GM12892 (cell line): ENCODE results near the gene BHLHE23.

Experiments
- POLR2A ChIP-seq: IDR thresholded peaks from 2 replicates; pipeline ENCODE4 v1.6.1; 2011; ENCODE audit warnings: low read depth, low read length, control low read depth
- POLR2AphosphoS5 ChIP-seq: IDR thresholded peaks from 2 replicates; pipeline ENCODE4 v1.6.1; 2011; ENCODE audit warnings: low read depth, low read length, control low read depth
- TAF1 ChIP-seq: IDR thresholded peaks from 2 replicates; pipeline ENCODE4 v1.6.1; 2011; ENCODE audit warnings: low read depth, mild to moderate bottlenecking, control low read depth, low read length, borderline replicate concordance

GRCh38 chr20:62995898-62996595 is 10.7 kb downstream of the BHLHE23 start:
- TF ChIP-seq POLR2AphosphoS5 = no peak
- TF ChIP-seq POLR2A = no peak
- TF ChIP-seq TAF1 = no peak
